NCI-H128 (cell line): ENCODE measurements around the gene TFPI2.
"Not testable (repeated sequence)": the region's sequence is repeated elsewhere in the genome, so short reads cannot be mapped to it uniquely, and the experiment has no call there.

Source experiments
- DNase-seq: peaks from one replicate; lab custom pipeline; 2025; ENCODE audit not compliant: unreplicated experiment; lab: John Stamatoyannopoulos, UW

Gene TFPI2, protein sequence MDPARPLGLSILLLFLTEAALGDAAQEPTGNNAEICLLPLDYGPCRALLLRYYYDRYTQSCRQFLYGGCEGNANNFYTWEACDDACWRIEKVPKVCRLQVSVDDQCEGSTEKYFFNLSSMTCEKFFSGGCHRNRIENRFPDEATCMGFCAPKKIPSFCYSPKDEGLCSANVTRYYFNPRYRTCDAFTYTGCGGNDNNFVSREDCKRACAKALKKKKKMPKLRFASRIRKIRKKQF

DNA sequence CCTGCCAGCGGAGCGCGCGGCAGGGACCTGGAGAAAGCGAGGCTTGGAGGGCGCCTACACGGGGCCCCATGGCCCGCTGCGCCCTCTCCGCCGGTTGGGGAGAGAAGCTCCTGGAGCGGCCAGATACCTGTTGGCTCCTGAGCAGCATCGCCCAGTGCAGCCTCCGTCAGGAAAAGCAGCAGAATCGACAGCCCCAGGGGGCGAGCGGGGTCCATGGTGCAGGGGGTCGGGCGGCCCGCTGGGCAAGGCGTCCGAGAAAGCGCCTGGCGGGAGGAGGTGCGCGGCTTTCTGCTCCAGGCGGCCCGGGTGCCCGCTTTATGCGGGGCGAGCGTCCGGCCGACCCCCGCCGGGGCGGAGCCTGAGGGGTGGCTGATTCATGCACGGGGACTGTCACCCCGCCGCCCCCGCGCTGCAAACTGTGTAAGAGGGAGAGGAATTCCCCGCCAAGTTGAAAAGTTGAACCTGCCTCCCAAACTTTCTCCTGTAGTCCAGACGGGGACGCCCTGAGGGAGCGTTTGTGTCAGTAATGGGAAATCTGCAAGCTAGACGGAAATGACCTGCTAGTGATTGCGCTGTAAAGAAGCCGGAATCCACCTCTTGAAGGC is at the start of gene TFPI2:
Gene TFPI2 (minus strand): TSS at position 290 of the 605 bp plus-strand sequence. CDS start 75 bp downstream, at position 215.
- DNase-seq: no peak

DNA sequence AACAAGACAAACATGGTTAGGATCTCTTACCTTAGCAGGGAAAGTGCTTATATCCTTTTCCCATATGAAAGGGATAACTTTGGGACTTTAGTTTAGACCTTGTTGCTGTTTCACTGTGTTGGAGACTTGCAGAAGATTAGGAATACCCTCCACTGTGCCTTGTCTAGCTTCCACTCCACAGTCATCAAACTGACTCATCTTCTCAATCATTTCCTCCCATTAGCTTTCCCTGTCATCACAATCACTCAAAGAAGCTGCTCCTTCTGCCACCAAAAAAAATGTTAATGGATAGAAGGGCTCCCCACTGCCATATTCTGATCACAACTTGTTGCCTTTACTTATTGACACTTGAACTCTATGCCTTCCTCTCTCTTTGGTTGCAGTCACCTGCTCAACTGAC is 47.7 kb upstream of the TFPI2 start:
- no peak for DNase-seq

DNA sequence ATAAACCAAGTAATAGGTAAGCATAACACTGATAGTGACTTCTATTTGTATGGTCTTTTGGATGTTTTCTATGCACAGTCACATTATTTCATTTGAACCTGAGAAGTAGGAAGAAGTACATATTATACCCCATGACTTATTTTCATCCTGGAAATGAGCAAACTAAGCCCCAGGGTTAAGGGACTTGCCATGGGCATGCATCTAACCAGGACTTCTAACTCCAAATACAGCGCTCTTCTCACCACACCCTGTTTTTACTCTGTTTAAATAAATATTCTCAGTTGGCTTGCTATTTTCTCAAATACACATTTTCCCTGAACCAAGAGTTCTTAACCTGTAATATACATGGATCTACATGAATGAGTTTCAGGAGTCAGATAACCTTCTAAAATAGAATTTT is 47.3 kb upstream of the TFPI2 start:
- DNase-seq: no peak

DNA sequence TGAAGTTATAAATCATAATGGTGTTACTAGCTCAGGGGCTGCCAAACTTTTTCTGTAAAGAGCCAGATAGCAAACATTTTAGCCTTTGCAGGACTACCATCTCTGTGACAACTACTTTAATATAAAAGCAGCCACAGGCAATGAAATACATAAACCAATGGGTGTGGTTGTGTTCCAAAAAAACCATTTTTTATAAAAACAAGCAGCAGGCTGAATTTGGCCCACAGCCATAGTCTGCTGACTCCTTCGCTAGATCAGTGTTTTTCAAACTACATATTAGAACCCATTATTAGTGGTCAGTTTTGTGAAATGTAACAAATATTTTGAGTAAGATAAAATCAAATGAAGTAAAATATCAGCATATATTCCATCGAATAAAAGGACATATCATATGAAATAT is 44.5 kb upstream of the TFPI2 start:
- no peak for DNase-seq

DNA sequence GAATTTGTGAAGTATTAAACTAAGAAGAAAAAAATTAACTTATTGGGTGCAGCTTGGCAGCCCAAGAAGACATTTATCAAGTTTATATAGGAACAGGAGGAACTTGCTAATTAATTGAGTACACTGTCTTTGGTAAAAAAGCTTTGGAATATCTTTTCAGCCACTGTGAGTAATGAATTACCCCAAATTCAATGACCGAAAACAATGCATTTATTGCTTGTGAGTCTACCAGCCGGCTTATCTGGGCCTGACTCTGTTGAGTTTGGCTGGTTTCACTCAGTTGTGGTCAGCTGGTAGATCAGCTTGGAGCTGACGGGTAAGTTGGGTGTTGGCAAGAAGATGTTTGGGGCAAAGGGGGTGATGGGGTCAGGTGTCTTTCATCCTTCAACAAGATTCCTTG is 42.6 kb upstream of the TFPI2 start:
- no peak for DNase-seq

DNA sequence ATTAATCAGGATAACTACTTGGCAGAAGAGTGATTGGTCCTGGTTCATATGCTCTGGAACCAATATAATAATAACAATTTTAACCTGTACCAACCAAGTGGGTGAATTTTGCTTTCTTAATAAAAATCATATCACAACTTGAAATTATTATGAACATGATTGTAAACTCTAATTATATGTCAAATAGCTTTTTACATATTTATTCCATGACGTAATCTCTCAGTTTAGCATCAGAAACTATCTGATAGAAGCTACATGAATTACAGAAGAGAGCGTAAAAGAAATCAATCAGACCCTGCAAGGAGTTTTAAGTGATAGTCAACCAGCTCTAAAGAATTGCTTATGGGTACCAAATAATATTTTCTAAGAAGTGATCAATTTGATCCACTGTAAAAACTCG is 41.1 kb upstream of the TFPI2 start:
- DNase-seq: no peak

DNA sequence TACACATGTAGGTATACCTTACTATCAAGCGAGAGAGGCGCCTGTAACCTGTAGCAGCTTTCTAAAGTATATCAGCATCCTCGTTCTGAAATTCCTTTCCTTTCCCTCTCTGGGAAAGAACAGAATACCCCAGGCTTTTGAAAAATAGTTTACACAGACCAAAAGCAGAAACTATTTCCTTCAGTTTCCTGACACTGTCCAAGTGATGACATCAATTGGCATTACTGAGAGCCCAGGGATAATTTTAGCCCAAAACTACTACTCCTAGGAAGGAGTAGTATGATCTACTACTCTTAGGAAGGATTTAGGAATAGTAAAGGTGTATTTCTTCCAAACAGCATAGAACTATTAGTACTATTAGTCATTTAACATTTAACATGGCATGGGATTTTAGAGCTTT is 37.0 kb upstream of the TFPI2 start:
- DNase-seq: no peak

DNA sequence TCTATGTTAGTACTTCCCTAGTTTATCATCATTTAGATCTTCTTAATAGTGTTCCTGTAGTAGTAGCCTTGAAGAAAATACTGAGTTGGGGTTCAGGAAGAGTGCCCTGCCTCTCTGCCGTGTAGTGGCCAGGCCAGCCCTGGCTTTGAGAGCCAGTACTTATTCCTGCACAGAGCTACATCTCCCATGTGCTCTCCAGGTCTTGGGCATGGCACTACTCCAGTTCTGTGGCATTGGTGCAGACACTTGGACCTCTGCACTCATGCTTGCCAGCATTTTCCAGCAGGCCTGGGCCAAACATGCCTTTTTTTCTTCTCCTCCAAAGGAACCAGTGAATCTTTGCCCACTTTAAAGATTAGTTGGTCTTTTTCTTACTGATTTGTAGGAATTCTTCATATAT is 36.2 kb upstream of the TFPI2 start:
- no peak for DNase-seq

DNA sequence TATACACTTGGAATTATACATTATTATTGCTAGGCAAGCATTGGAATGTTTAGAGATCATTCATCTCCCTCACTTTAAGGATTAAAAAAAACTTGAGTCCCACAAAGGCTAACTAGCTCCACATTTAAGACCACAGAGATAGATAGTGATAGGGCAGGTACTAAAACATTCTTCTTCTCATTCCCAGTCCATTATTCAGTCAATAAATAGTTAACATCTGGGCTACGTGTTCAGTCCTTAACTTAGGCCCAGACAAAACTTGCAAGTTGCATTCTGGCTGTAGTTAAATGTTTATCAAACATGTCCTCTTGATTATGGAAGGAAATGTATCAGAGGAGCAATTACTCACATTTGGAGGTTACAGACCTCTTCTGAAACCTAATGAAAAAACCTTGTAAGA is 33.4 kb upstream of the TFPI2 start:
- DNase-seq: no peak

DNA sequence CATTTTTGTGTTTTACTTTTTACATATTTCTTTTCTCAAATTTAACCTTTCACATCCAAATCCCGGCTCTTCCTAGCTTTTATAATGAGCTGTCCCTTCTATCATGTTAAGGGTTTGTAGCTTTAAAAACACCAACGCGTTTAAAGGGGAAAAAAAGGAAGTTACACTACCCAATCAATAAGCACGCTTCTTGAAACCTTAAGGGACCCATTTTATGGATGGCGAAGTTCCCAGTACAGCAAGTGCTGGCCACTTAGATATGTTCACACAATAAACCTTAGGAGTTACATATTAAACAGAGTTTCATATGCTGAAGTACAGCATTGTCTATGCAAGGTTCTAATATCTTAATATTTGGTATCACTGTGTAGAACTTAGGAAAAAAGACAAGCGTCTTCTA is 32.7 kb upstream of the TFPI2 start:
- DNase-seq: no peak

DNA sequence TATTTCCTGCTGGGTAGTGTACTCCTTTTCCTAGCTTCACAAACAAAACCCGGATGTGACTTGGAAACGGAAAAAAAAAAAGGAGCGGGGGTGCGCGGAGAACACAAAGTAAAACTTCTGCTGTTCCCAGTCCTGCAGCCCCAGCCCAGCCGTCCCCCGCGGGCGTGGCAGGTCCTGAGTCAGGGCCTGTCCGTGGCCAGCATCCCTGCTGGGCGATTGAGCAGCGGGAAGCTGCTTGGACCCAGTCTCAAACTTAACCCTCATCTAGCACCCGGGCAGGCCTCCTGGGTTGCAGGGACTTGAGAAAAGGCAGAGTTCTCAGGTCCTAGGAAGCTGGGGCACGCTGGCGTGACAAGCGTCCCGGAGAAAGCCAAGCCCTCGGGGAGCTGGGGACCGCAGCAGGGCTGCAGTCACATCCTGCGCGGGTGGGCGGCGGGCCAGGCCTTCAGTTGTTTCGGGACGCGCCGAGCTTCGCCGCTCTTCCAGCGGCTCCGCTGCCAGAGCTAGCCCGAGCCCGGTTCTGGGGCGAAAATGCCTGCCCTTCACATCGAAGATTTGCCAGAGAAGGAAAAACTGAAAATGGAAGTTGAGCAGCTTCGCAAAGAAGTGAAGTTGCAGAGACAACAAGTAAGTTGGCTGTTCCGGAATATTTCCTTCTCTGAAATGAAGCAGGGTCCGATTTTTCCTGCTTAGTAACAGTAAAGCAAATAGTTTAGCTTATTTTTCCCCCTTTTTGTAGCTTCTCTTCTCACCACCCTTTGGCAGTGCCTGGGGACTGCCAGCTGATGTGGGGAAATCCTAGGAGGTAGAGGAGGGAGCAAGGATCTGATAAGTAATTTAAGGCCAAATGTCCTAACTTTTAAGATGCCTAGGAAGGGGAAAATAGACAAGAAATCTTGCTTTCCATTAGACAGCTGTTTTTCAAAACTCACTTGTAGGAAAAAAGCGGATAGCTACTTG is 31.3 kb upstream of the TFPI2 start, which contains the start of gene GNG11:
Gene GNG11 (plus strand): TSS at position 129 of the 960 bp plus-strand sequence. CDS start 403 bp downstream, at position 532.
- DNase-seq: no peak

DNA sequence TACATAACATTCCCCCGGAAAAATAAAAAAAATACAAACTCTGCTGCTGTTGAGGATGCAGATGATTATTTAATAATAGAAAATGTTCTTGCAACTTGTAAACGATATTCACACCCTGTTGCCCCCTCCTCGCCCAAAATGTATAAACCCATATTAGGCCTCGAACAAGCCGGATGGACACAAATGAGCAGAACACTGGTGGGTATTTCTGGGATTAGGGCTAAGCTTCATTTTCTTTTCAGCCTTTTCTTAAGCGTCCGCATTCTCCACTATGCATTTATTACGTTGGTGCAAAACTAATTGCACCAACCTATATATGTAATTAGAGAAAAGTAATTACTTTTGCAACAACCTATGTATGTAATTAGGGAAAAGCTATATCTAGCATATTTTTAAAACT is 30.6 kb upstream of the TFPI2 start:
- DNase-seq: no peak

DNA sequence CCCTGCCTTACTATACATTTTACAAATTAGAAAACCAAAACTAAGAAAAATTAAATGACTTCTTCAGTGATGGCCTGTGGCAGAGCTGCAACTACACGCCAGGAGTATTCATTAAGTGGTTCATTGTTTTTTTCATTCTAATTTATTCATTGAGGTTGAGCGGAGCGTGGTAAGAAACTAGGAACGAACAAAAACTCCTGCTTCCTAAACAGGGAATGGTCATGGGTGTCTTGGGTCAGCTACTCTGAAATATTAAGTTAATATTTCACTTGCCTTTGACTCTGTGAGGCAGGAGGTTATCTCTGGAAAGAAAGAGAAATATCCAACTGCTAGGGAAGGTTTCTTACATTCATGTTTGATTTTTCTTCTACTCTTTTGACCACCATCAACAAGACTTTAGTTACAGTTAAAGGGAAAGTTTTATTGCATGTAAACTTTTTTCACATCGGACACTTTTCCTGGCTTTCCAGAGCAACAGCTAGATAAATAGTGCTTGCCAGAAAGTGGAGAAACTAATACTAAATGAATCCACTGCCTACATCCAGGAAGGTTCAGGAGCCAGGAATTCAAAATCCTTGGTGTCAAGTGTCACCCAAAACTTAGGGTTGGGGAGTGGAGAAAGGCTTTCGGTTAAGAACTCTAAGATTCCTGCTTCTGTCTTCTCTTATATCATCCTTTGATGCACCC is 30.1 kb upstream of the TFPI2 start:
- DNase-seq: no peak

DNA sequence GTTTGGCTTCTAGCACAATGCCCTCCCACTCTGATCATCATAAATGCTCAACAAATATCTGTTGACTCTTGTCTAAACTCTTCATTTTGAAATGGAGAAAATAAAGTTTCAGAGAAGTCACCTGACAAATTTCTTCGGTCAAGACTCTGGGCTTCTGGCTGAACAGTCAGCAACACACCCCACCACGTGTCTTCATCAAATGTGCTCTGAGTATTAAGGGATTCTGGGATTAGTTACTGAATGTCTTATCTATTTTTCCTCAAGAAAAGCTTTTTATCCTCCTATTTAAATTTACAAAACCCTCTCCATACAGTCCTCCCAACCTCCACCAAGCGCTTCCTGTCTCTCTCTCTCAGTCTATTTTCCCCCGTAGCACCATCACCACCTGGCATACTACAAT is 25.8 kb upstream of the TFPI2 start:
- not testable (repeated sequence) for DNase-seq

DNA sequence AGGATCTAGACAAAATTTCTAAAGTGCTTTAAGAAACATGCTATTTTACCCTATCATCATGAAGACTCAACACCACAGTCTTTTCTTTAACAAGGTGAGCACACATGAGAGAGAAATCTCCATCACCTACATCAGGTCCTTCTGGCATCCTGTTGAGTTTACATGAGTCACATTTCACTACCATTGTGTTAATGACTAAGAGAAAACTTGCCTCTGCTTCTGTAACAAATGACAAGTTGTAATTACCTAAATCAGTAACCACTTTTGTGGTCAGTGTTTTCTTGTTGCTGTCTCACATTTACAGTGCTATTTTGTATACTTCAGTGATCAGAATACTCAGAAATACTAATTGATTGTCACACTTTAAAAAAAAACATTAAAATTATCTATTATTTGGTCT is 25.3 kb upstream of the TFPI2 start:
- DNase-seq: not testable (repeated sequence)

DNA sequence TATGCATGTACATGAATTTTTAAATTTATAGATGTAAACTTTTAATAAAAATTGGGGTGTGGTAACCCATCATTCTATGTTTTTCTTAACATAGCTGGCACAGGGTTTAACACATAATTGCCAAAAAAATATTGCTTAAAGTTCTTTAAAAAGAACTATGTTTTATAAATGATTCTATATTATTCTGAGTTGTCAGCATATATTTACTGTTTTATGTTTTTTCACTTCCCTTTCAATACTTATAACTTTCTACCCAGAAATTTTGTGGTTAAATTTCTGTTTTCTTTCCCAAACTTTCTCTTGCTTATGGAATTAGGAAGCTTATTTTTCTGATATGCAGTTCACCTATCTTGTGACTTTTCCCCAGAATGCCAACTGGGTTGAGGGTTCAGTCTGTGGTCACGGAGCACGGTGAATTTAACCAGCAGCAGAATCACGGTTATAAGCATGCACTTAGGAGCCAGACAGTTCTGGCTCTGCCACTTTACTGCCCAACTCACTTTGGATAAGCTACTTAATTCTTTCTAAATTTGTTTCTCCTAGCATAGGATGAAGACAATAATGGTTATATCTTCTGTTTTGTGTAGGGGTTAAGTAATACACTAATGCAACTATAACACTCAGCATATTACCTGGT is 24.8 kb upstream of the TFPI2 start:
- DNase-seq: not testable (repeated sequence)

DNA sequence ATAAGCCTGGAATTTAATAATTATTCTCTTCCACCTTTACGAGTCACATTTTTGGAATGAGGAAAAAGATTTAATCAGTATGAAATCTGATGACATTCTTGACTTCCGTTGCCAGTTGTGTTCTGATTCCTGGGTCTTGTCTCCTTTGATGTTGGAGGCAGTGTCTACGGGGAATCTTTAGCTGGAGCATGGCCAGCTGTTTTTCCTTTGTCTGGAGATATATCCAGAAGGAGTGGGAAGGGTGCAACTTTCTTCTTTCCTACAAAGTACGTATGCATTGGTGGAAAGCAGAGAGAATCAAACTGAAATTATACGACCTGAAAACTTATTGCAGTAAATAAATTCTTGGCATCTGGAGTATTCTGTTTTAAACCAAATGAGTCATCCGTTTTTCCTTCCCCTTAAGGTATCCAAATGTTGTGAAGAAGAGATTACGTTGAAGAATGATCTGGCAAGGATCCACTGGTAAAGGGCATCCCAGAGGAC is 24.1 kb upstream of the TFPI2 start:
- no peak for DNase-seq

DNA sequence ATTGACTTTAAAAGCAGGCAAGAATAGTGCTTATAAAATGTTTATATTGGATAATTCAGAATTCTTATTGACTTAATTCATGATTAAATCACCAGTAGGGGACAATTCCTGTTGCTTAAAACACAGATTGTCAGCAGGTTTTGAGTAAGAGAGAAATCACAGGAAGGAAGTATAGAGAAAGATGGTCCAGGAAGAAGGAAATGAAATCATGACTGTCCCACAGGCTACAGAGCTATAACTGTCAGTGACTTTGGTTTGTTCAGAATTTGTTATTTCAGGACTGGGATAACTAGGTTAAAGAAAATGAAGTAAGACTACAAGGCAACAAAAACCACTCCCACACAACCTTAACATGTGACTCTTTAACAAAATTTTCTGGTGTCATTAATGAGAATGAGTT is 22.6 kb upstream of the TFPI2 start:
- no peak for DNase-seq

DNA sequence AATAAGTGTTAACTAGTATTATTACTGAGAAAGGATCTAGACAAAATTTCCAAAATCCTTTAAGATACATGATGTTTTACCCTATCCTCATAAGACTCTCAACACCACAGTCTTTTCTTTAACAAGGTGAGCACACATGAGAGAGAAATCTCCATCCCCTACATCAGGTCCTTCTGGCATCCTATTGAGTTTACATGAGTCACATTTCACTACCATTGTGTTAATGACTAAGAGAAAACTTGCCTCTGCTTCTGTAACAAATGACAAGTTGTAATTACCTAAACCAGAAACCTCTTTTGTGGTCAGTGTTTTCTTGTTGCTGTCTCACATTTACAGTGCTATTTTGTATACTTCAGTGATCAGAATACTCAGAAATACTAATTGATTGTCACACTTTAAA is 21.1 kb upstream of the TFPI2 start:
- not testable (repeated sequence) for DNase-seq

DNA sequence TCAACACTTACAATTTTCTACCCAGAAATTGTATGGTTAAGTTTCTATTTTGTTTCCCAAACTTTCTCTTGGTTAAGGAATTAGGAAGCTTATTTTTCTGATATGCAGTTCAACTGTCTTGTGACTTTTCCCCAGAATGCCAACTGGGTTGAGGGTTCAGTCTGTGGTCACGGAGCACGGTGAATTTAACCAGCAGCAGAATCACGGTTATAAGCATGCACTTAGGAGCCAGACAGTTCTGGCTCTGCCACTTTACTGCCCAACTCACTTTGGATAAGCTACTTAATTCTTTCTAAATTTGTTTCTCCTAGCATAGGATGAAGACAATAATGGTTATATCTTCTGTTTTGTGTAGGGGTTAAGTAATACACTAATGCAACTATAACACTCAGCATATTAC is 20.7 kb upstream of the TFPI2 start:
- DNase-seq: not testable (repeated sequence)
